ENCODE measurements around the gene GLT1D1.

DNA sequence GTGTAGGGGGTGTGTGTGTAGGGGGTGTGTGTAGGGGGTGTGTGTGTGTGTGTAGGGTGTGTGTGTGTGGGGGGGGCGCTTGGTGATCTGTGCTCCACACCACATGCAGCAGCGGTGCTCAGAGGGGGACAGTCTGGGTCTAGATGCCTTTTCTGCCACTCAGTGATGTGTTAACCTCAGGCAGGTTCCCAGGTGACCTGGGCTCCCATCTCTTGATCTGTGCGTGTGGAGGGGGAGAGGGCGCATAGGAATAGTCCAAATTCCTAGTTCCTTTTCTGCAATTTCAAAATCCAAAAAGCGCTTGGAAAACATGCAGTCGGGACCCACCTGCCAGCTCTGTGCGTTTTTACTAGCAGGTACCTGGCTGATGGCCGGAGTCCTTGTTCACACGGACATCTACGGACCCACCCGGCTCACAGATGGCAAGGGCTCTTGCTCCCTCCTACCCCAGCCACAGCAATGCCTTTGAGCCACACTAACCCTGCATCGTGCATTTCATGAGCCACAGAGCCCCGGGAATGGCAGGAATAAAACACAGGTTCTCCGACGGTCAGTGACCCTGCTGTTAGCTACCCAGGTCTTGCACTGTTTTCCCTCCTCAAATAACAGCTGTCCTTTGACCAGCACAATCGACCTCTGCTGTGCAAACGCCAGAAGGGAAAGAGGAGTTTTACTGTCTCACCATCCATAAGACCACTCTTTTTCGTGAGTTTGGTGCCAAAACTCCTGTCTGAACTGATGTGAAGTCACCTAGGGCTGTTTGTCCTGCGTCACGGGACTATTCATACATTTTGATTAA, 120.8 kb downstream of the GLT1D1 start:
- TF ChIP-seq, protein P1, sequence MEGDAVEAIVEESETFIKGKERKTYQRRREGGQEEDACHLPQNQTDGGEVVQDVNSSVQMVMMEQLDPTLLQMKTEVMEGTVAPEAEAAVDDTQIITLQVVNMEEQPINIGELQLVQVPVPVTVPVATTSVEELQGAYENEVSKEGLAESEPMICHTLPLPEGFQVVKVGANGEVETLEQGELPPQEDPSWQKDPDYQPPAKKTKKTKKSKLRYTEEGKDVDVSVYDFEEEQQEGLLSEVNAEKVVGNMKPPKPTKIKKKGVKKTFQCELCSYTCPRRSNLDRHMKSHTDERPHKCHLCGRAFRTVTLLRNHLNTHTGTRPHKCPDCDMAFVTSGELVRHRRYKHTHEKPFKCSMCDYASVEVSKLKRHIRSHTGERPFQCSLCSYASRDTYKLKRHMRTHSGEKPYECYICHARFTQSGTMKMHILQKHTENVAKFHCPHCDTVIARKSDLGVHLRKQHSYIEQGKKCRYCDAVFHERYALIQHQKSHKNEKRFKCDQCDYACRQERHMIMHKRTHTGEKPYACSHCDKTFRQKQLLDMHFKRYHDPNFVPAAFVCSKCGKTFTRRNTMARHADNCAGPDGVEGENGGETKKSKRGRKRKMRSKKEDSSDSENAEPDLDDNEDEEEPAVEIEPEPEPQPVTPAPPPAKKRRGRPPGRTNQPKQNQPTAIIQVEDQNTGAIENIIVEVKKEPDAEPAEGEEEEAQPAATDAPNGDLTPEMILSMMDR (IDR thresholded peaks at IDR 0.05) = no peak
- TF ChIP-seq POLR2AphosphoS5 (IDR thresholded peaks at IDR 0.05) (no peak), POLR2A (IDR thresholded peaks at IDR 0.05) (no peak)
